AG04450 (cell line): ENCODE data around the gene RAB4A. TPM values are rescaled to one million over a fixed set of nuclear protein-coding genes. Genes with fewer than 3 reads are reported as not detected.

Experiments
- CTCF ChIA-PET: fragments of 300-600, 350-600 bp; formaldehyde crosslinking; extraction: SDS; loops from one replicate; lab custom pipeline; 2022; ENCODE audit warnings: antibody characterized with exemption, inconsistent platforms; lab: Charles Lee
- POLR2A ChIA-PET: fragments of 350-600 bp; formaldehyde crosslinking; extraction: SDS; loops from one replicate; lab custom pipeline; 2021; ENCODE audit warnings: antibody characterized with exemption, inconsistent platforms; lab: Yijun Ruan, JAX
- DNase-seq: peaks from one replicate; pipeline ENCODE4 v3.0.0-alpha.2; 2011; ENCODE audit warnings: low read depth, low spot score
- H3K27ac ChIP-seq: one replicate; pipeline ENCODE4 v1.5.1; 2012; ENCODE audit warnings: low read depth, low read length, control low read depth
- H3K27me3 ChIP-seq: one replicate; pipeline ENCODE4 v1.6.0; 2012; ENCODE audit warnings: low read length; ENCODE audit not compliant: control insufficient read depth, insufficient read depth
- H3K4me3 ChIP-seq: 2 replicates; pipeline ENCODE4 v1.5.1; 2011; ENCODE audit warnings: mild to moderate bottlenecking, low read depth, low read length, control low read depth
- H3K9me3 ChIP-seq: 2 replicates; pipeline ENCODE4 v1.5.1; 2012; ENCODE audit warnings: low read length; ENCODE audit not compliant: control insufficient read depth, insufficient read depth
- polyA plus RNA-seq: library from polyadenylated mRNA; depleted of rRNA; stranded (reverse); fragments of >200 nt; gene quantifications from 2 replicates; pipeline ENCODE4 v1.2.3, GENCODE V29; 2011
- TF ChIP-seq, protein P1 (sequence below): IDR thresholded peaks from 2 replicates; pipeline ENCODE4 v1.5.1; 2011; ENCODE audit warnings: low read depth, low read length, control low read depth, inconsistent platforms

RAB4A gene
- polyA plus RNA-seq, 1 experiment: 50.6 TPM

GRCh38 chr1:229281339-229281926 lies 10.5 kb downstream of the RAB4A start:
- POLR2A ChIA-PET: interaction anchor here (0.6 to 0.8 kb wide), 2 partner anchors 9 to 10 kb away, joined by 3 read pairs; partner anchors contain the start of gene RAB4A
- no peak for DNase-seq
- CTCF ChIA-PET: interaction anchor here (0.8 kb wide), 1 partner anchor 25 kb away, joined by 3 read pairs; no protein-coding TSS in a partner anchor
- Histone ChIP-seq H3K27ac (no peak overlapping the region), H3K4me3 (no peak overlapping the region), H3K27me3 (no peaks in the 10 kb centered on the region), H3K9me3 (no peaks in the 10 kb centered on the region)
- TF ChIP-seq, protein P1, sequence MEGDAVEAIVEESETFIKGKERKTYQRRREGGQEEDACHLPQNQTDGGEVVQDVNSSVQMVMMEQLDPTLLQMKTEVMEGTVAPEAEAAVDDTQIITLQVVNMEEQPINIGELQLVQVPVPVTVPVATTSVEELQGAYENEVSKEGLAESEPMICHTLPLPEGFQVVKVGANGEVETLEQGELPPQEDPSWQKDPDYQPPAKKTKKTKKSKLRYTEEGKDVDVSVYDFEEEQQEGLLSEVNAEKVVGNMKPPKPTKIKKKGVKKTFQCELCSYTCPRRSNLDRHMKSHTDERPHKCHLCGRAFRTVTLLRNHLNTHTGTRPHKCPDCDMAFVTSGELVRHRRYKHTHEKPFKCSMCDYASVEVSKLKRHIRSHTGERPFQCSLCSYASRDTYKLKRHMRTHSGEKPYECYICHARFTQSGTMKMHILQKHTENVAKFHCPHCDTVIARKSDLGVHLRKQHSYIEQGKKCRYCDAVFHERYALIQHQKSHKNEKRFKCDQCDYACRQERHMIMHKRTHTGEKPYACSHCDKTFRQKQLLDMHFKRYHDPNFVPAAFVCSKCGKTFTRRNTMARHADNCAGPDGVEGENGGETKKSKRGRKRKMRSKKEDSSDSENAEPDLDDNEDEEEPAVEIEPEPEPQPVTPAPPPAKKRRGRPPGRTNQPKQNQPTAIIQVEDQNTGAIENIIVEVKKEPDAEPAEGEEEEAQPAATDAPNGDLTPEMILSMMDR: no peak

DNA sequence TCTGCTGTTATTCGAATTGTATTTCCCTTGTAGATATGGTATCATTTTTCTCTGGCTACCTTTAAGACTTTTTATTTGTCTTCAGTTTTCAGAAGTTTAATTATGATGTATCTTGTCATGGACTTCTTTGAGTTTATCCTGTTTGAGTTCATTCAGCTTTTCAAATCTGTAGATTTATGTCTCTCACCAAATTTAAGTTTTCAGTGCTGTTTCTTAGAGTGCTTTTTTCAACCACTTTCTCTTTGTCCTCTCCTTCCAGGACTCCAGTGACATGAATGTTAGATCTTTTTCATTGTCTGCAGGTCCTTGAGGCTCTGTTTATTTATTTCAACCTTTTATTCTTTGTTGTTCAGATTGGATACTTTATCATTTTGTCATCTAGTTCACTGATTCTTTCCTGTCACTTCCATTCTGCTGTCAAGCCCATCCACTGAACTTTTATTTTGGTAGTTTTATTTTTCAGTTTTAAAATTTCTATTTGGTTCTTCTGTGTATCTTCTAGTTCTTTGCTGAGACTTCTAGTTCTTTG lies 11.4 kb downstream of the RAB4A start:
- DNase-seq: no peak
- TF ChIP-seq, protein P1: no peak
- POLR2A ChIA-PET: no interaction called here
- Histone ChIP-seq H3K4me3 (no peak overlapping the region), H3K27ac (no peak overlapping the region), H3K9me3 (no peaks in the 10 kb centered on the region), H3K27me3 (no peaks in the 10 kb centered on the region)
- CTCF ChIA-PET: no interaction called here

DNA sequence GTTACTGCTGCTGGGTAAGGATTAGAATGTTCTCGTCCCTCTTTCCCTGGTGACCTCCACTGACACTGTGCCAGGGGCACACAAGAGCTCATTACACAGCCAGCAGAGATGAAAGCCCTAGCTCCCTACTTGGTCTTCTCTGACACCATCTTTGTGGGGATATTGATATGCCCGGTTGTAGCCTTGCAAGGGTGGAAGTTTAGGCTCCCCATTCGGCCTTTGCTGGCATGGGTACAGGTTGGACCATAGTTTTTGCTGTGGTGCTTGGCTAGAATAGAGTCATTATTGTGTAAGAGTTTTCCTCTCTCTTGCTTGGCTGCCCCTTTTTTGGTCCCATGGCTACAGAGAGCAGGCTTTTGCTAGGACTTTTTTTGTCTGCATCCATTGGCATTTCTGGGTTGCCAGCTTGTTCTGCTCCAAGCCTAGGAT lies 12.3 kb downstream of the RAB4A start:
- CTCF ChIA-PET: interaction anchor here (0.7 kb wide), 2 partner anchors 56 to 344 kb away, joined by 3 to 4 read pairs; no protein-coding TSS in a partner anchor
- H3K27me3 ChIP-seq: no peaks in the 10 kb centered on the region
- DNase-seq: no peak
- H3K9me3 ChIP-seq: no peaks in the 10 kb centered on the region
- TF ChIP-seq, protein P1: no peak
- no peak overlapping the region for H3K4me3 ChIP-seq
- no peak overlapping the region for H3K27ac ChIP-seq
- POLR2A ChIA-PET: no interaction called here

- H3K9me3 ChIP-seq: no peaks in the 10 kb centered on the region
- no peak overlapping the region for H3K4me3 ChIP-seq
- no peaks in the 10 kb centered on the region for H3K27me3 ChIP-seq
- H3K27ac ChIP-seq: no peak overlapping the region
- TF ChIP-seq, protein P1: no peak
- POLR2A ChIA-PET: no interaction called here
- no peak for DNase-seq
- CTCF ChIA-PET: no interaction called here
These were observed 14.0 kb downstream of the RAB4A start for GRCh38 chr1:229284887-229285286.

- ChIA-PET POLR2A (no interaction called here), CTCF (no interaction called here)
- Histone ChIP-seq H3K4me3 (no peak overlapping the region), H3K9me3 (no peaks in the 10 kb centered on the region), H3K27ac (no peak overlapping the region), H3K27me3 (no peaks in the 10 kb centered on the region)
- no peak for DNase-seq
- TF ChIP-seq, protein P1: no peak
These were observed 14.5 kb downstream of the RAB4A start for GRCh38 chr1:229285440-229285839.
